Endothelial cell of hepatic sinusoid (primary cell): ENCODE data around the gene NR3C1.

Experiments used
- in situ Hi-C: cut with HindIII; loops from 2 replicates; pipeline ENCODE4 v1.10.0; 2017; ENCODE audit warnings: low sequenced_read_pairs

NR3C1 gene

DNA sequence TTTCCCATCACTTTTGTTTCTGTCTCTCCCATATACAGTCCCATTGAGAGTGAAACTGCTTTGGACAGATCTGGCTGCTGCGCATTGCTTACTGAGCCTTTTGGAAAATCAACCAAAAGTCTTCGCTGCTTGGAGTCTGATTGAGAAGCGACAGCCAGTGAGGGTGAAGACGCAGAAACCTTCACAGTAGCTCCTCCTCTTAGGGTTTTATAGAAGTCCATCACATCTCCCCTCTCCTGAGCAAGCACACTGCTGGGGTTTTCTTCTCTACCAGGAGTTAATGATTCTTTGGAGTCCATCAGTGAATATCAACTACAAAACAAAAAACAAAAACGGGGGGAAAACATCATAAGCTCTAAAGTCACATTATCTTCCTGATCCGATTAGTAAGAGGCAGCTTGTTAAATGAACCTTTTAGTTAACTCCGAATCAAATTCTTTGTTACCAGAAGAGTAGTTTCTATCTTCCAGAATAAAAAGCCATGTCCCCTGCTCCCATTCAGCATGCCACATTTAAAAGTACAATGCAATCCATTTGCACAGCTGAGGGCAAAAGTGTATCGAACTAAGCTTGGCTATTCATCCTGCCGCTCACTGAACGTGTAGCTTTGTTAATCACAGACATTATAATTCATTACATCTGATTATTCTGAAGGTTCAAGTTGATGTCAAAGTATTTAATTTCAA, 2.8 kb downstream of the NR3C1 start:
- in situ Hi-C loops, result loop anchor here (25.0 kb wide), 1 partner anchor 412 kb away; the partner anchor contains the start of gene HMHB1

DNA sequence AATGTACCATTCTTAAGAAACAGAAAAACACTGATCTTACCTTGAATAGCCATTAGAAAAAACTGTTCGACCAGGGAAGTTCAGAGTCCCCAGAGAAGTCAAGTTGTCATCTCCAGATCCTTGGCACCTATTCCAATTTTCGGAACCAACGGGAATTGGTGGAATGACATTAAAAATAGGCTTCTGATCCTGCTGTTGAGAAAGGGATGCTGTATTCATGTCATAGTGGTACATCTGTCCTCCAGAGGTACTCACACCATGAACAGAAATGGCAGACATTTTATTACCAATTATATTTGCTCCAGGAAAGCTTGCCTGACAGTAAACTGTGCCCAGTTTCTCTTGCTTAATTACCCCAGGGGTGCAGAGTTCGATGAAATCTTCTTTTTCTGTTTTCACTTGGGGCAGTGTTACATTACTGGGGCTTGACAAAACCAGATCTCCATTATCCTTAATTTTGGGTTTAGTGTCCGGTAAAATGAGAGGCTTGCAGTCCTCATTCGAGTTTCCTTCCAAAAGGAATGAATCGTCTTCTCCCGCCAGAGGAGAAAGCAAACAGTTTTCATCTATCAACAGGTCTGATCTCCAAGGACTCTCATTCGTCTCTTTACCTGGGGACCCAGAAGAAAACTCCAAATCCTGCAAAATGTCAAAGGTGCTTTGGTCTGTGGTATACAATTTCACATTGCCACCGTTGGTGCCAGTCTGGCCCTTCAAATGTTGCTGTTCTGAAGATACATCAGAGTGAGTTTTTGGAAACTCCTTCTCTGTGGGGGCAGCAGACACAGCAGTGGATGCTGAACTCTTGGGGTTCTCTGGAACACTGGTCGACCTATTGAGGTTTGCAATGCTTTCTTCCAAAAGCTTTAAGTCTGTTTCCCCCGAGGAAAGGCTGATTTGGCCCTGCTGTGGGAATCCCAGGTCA, 3.6 kb downstream of the NR3C1 start:
- in situ Hi-C loops, result loop anchor here (5.0 to 25.0 kb wide), 2 partner anchors 83 to 412 kb away; partner anchors contain the start of gene HMHB1

DNA sequence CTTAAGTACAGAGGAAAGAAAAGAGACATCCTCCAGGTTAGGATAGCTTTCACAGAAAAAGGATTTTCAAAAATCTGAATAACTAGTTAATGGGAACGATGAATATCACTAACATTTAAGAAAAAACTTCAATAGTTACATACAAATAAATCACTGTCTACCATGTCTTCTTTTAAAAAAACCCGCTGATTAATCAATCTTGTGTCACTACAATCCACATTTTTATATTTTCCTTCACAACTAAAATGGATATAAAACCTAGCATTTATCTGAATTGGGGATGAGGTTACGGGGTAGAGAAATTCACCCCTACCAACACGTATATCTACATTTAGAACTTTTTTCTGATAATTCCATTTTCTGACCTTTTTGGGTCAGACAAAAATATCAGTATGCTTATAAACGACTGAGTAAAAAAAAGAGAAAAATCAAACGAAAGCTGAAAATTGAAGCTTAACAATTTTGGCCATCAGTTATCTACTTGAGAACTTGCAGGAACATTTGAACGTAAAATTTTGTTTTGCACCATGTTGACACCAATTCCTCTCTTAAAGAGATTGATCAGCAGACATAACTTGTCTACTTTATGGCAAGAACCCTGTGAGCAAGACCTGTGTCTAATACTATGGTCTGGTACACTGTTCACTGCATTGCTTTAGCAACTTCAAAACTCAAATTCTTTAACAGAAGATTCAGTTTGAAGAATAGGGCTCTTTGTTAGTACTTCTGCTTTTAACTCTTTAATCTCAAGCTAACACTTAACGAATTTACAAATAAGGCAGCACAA, 4.8 kb downstream of the NR3C1 start:
- in situ Hi-C loops, result loop anchor here (5.0 kb wide), 1 partner anchor 81 kb away; no protein-coding TSS in a partner anchor

DNA sequence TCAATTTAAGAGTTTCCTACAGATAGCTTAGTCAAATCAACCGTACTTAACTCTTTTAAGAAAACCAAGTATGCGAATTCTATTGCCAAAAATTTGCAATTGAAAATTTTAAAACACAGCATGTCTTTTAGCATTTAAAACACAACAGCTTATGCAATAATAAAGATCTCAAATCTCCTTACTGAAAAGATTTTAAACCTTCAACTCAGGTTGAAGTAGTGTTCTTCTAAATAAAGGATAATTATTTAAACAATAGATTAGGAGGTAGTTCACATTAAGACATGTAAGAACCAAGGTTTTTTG, 5.5 kb downstream of the NR3C1 start:
- in situ Hi-C loops, result loop anchor here (5.0 kb wide), 1 partner anchor 81 kb away; no protein-coding TSS in a partner anchor

DNA sequence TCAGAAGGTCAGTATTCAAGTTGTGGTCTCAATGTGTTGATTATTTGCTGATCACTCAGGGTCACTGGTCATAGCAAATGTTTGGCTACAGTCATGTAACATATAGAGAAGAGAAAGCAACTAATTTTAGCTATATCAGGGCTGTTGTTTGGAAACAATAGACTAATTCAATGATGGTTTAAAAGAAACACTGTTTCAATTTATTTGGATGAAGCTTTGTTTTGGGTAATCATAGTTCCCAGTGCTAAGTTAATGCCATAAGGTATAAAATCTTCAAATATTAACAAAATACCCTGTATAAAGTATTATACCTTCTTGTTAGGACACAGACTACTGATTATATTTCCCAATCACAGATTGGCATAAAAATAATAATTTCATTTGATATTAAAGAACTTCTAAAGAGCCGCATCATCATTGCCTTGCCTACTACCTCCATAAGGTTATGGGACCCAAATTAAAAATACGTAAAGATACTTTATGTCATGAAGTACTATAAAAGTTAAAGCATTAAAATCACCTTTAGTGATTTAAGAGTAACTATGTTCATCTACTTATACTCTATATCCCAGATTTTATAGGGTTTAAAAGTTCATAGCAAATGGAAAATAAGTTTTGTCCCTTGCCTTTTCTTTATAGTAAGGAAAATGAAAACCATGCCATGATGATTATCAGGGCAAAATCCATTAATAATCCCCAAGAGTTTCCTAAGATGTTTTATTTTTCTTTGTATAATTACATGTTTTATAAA, 6.0 kb downstream of the NR3C1 start:
- in situ Hi-C loops, result loop anchor here (5.0 kb wide), 1 partner anchor 80 kb away; no protein-coding TSS in a partner anchor

DNA sequence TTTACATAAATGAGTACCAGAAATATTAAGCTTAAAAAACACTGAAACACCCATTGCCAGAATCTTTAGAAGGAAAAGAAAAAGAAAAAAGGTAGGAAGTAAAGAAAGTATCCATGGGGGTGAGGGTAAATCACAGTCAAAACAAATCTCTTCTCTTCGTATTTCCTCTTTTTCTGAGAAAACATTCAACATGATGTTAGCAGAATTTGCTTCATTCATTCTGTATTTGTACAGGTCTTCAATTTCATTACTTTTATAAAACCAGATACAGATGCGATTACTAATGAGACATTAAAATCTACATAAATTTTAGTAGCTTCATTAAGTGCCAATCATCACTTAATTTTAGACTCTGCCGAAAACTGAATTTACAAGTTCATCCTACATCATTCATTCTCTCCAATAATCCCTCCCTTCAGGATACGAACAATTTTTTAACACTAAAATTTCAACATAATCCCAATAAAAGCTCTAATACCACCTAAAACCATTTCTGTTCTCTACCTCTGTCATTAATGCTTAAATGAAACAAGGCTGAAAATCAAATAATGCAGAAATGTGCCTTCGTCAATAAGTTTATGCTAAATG, 7.0 kb downstream of the NR3C1 start:
- in situ Hi-C loops, result loop anchor here (5.0 kb wide), 1 partner anchor 79 kb away; no protein-coding TSS in a partner anchor

DNA sequence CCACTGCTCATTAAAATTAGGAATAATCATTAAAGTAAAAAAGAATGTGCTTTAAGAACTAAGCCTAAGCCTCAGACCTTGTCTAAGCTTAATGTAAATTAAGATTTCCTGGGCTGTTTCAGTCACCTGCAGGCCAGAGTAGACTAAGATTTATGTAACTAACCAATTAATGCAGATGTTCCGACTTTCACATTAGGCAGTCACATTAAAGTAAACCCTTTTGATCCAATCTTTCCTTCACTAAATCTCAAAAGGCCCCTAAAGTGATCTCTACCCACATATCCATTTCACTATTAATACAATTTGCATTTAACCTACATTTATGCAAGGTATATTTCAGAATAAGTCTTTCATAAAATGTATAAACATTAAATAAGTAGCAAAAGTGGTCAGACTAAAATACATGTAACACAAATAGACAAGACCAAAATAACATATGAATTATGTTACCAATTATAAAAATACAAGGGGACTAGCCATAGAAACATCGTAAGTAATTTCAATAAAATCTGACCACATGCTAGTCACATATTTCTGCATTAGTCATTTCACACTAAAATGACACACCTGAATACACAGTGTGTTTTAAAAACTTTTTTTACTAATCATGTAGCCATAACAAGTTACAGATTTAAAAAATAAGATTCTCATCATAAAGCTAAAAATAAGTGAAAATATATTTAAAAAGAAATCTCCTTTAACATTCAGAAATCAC, 7.7 kb downstream of the NR3C1 start:
- in situ Hi-C loops, result loop anchor here (5.0 kb wide), 1 partner anchor 78 kb away; no protein-coding TSS in a partner anchor

DNA sequence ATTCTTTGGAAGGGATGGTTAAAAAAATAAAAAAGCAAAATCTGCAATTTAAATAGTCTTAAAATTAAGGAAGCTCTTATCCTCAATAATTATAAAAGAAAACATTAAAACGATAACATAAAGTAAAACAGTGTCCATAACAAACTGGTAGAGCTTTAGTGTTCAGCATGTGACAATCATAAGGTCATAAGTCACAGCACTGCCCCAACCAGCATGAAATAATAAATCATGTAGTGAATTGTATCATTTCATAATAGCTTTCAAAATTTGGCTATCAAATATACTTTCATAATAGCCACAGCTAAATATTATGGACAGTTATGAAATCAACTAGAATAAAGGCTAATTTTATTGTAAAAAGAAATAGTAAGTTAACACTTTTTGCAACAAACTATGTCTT, 10.0 kb downstream of the NR3C1 start:
- in situ Hi-C loops, result no loop called here

DNA sequence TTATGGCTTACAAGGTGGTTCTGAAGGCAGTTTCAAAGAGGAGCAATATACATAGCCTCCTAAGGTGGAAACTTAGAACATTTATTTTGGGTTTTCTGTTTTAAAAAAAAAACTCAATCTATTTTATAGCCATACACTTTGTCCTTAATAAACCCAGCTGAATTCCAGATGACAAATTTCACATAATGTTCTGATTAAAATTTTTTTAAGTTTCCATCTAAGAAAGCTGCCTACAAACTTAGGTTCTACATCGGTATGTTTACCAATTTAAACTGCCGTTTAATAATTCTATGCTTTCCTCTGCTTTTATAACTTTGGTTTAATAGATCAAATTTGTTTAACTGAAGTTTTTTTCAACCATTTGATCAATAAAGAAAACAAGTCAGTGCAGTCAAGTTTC, 12.5 kb downstream of the NR3C1 start:
- in situ Hi-C loops, result no loop called here

DNA sequence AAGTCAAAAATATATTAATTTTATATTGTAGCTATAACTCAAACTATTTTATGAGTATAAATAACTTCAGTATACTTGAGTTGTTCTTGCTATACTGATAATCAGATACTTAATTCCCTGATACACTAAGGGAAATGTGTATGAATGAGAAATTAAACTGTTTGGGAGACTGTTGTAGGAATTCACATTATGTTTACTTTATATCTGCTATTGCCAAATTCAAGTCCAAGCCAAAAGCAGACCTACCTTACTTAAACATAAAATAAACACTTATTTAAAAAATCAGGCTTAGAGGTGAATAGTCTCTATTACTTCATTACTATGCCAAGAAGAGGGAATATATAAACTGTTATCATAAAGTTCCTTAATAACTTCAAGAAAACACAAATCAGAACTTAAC, 13.2 kb downstream of the NR3C1 start:
- in situ Hi-C loops, result no loop called here

DNA sequence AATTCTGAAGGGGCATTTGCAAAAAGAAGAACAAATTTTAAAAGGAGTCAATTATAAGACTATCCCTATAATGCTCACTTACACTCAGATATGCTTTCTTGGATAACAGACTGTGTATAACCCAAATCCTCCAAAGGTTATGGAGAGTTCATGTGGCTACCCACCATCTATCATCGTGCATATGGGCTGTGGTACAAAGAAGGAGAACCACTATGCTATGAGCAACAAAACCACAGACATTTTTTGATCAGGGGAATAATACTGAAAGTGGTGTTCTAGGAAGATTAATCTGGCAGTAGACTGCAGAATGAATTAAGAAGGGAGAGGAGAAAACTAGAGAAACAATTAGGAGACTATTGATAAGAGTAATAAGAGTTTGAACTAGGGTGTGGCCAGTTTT, 16.8 kb downstream of the NR3C1 start:
- in situ Hi-C loops, result no loop called here

DNA sequence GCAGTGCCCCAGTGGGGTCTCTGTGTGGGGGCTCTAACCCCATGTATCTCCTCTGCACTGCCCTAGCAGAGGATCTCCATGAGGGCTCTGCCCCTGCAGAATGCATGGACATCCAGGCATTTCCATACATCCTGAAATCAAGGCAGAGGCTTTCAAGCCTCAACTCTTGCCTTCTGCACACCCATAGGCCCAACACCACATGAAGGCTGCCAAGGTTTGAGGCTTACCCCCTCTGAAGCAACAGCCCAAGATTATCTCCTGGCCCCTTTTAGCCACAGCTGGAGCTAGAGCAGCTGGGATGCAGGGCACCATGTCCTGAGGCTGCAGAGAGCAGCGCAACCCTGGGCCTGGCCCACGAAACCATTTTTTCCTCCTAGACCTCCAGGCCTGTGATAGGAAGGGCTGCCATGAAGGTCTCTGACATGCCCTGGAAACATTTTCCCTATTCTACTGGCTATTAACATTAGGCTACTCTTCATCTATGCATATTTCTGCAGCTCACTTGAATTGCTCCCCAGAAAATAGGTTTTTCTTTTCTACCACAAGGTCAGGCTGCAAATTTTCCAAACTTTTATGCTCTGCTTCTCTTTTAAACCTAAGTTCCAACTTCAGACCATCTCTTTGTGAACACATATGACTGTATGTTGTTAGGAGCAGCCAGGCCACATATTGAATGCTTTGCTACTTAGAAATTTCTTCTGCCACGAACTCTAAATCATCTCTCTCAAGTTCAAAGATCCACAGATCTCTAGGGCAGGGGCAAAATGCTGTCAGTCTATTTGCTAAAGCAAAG, 18.4 kb downstream of the NR3C1 start:
- in situ Hi-C loops, result no loop called here

DNA sequence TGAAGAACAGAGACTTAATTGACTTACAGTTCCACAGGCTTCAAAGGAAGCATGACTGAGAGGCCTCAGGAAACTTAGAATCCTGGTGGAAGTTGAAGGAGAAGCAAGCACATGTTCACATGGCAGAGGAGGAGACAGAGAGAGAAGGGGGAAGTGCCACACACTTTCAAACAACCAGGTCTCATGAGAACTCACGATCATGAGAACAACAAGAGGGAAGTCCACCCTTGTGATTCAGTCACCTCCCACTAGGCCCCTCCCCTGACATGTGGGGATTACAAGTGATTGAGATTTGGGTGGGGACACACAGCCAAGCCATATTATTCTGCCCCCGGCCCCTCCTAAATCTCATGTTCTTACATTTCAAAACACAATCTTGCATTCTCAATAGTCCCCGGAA, 19.5 kb downstream of the NR3C1 start:
- in situ Hi-C loops, result no loop called here

DNA sequence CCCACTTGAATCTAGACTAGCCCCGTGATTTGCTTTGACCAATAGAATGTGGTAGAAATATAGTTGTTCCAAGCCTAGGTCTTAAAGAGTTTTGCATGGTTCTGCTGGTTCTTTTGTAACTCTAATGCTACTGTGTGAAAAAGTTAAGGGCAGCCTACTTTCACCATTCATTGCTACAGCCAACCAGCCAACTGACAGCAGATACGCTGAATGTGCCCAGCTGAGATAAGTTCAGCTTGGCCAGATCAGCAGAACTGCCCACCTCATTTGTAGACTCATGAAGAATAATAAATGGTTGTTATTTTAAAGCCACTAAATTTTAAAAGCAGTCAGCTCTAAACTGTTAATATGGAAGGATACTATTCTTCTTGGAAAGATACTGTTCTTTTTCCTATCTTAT, 23.9 kb downstream of the NR3C1 start:
- in situ Hi-C loops, result no loop called here

DNA sequence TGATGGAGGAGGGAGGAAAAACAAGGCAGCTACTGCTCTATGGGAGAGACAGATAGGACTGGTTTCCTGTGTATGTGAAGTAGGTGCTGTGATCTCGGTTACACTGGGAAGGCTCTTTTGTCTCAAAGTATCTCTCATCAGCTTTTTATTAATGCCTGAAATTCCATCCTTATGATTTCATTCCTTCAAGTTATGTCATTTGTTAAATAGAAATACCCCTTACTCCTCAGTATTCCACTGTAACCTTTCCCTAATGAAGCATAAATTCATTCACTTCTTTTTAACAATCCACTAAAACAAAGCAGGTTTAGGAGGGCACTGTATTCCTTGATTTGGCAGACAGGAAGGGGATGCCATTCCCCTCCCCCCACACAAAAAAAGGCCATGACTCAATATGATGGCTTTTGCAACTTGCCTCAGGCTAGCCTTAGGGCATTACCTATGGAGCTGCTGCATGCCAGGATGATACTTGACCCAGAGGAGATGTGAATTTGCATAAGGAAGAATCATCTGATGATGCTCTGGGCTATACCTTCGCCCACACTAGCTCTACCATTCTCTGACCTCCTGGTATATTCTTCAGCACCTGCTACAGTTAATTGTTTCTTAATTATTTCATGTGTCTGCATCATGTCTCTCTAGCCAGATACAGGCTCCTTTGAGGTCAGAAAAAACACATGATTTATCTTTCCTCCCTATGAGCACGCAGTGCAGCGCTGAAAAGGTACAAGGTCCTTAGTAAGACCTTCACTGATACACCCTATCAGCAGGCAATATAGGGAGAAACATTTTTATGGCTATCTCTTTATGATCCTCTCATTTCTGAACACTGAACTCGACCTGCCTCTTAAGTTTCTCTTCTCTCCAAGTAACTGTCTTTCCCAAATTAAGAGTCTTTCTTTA, 26.3 kb downstream of the NR3C1 start:
- in situ Hi-C loops, result no loop called here

DNA sequence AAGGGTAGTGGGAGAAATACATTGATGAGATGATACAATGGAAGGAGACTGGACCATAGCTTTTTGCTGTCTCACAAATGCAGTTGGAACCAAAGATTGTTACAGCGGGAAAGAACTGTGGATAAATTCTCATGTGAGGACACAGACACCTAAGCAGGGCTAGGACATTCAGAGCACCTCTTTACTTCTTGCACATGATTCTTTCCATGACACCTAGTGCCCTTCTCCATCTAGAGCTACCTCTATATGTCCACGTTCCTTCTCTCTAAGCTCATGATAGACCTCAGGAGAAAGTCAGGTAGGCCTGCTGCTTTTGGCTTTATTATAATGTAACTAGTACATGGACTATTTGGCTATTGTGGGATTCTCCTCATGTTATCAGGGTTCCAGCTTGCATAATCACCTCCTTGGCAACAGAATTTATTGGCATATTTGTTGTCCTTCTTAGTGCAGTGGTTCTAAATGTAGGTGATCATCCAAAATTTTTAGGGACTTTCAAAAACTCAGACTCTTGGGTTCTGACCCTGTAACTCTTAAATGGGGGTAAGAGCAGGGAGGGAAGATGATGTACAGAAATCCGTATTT, 27.2 kb downstream of the NR3C1 start:
- in situ Hi-C loops, result no loop called here

DNA sequence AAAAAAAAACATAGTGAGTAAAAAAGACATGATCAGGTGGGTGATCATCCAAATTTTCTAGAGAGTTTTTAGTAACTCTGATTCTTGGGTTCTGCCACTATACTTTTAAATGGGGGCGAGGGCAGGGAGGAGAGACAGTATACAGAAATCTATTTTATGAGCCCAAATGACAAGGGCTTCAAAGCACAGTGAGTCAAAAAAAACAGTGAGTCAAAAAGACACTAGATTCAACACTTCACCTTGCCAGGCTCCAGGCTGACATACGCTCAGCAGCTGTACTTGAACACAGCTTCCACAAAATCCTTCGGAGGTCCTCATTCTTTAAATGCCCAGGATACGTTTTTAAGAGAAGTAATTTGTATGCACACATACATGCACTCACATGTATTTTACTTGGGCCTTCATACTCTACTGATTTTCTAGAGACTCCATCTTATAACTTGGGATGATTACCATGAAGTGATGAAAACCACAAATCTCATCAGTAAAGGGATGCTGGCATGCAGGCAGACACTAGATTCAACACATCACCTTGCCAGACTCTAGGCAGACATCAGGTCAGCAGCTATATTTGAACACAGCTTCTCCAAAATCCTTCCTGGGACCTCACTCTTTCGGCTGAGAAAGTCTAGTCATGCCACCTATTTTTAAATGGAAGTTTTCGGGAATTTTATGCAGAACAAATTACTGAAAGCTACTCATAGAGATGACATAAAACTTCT, 28.8 kb downstream of the NR3C1 start:
- in situ Hi-C loops, result no loop called here
